Measurements from ENCODE around the gene PCDHB5. TPM values are rescaled to one million over a fixed set of nuclear protein-coding genes. Genes with fewer than 3 reads are reported as not detected.
"Not testable (repeated sequence)": the region's sequence is repeated elsewhere in the genome, so short reads cannot be mapped to it uniquely, and the experiment has no call there.

PCDHB5 gene
- 1 to 10 TPM; 2.7 to 3.1 TPM for total RNA-seq
- long read RNA-seq, partial matches to known transcripts, result 0 of 4 reads
- long read RNA-seq, other reads (novel, unspliced or antisense), result 1 of 4 reads

DNA sequence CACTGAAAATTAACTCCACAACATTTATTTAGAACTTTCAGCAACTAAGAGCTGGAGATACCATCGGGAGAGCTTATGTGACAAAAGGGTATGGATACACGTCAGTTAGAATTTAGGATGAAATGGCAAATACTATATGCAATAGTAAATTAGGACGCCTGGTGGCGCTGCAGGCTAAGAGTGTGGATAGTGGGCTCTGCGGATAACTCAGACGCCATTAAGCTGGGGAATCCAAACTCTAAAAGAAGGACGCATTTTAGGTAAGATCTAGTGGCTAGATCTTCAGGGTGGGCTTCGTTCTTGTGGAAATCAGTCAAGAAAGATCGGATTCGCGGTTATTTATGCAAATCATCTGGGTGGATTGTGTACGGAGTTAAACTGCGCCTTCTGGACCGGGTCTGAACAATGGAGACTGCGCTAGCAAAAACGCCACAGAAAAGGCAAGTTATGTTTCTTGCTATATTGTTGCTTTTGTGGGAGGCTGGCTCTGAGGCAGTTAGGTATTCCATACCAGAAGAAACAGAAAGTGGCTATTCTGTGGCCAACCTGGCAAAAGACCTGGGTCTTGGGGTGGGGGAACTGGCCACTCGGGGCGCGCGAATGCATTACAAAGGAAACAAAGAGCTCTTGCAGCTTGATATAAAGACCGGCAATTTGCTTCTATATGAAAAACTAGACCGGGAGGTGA, at the start of gene PCDHB5:
TSS of gene PCDHB5 (plus strand) at position 177 of the 688 bp plus-strand sequence. CDS start at position 406, 229 bp downstream.
- ATAC-seq, result peak; percentile 42 to 47
- intact Hi-C loops (cut with DNase I), result no loop called here
- DNase-seq, result no peak

DNA sequence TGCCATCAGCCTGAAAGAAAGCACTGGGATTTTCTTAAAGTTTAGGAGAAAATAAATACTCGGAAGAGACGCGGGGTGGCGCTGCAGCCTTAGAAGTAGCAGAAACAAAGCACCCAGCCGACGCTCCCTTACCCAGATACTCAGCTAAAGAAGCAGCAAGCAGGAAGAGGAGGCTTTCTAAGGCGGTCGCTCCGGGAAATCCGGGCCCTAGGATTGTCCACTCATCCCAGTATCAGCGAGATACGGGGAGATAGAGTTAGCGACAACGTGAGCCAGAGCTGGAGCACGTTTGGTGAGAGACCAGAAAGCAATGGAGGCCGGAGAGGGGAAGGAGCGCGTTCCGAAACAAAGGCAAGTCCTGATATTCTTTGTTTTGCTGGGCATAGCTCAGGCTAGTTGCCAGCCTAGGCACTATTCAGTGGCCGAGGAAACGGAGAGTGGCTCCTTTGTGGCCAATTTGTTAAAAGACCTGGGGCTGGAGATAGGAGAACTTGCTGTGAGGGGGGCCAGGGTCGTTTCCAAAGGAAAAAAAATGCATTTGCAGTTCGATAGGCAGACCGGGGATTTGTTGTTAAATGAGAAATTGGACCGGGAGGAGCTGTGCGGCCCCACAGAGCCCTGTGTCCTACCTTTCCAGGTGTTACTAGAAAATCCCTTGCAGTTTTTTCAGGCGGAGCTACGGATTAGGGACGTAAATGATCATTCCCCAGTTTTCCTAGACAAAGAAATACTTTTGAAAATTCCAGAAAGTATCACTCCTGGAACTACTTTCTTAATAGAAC, 40.3 kb upstream of the PCDHB5 start, which contains the start of gene PCDHB2:
TSS of gene PCDHB2 (plus strand) at position 135 of the 782 bp plus-strand sequence. CDS start at position 311, 176 bp downstream.
- ATAC-seq, result peak; percentile 43 to 76
- peak; percentile 46 for DNase-seq
- intact Hi-C loops (cut with DNase I), result no loop called here

DNA sequence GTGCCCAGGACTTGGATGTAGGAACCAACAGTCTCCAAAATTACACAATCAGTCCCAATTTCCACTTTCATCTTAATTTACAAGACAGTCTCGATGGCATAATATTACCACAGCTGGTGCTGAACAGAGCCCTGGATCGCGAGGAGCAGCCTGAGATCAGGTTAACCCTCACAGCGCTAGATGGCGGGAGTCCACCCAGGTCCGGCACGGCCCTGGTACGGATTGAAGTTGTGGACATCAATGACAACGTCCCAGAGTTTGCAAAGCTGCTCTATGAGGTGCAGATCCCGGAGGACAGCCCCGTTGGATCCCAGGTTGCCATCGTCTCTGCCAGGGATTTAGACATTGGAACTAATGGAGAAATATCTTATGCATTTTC, 39.8 kb upstream of the PCDHB5 start:
- ATAC-seq, result no peak
- intact Hi-C loops (cut with DNase I), result no loop called here
- no peak for DNase-seq

DNA sequence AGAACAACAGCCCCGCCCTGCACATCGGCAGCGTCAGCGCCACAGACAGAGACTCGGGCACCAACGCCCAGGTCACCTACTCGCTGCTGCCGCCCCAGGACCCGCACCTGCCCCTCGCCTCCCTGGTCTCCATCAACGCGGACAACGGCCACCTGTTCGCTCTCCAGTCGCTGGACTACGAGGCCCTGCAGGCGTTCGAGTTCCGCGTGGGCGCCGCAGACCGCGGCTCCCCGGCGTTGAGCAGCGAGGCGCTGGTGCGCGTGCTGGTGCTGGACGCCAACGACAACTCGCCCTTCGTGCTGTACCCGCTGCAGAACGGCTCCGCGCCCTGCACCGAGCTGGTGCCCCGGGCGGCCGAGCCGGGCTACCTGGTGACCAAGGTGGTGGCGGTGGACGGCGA, 38.8 kb upstream of the PCDHB5 start:
- intact Hi-C loops (cut with DNase I); ATAC-seq; DNase-seq: not testable (repeated sequence)

DNA sequence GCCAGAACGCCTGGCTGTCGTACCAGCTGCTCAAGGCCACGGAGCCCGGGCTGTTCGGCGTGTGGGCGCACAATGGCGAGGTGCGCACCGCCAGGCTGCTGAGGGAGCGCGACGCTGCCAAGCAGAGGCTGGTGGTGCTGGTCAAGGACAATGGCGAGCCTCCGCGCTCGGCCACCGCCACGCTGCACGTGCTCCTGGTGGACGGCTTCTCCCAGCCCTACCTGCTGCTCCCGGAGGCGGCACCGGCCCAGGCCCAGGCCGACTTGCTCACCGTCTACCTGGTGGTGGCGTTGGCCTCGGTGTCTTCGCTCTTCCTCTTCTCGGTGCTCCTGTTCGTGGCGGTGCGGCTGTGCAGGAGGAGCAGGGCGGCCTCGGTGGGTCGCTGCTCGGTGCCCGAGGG, 38.4 kb upstream of the PCDHB5 start:
- DNase-seq; intact Hi-C loops (cut with DNase I); ATAC-seq: not testable (repeated sequence)

DNA sequence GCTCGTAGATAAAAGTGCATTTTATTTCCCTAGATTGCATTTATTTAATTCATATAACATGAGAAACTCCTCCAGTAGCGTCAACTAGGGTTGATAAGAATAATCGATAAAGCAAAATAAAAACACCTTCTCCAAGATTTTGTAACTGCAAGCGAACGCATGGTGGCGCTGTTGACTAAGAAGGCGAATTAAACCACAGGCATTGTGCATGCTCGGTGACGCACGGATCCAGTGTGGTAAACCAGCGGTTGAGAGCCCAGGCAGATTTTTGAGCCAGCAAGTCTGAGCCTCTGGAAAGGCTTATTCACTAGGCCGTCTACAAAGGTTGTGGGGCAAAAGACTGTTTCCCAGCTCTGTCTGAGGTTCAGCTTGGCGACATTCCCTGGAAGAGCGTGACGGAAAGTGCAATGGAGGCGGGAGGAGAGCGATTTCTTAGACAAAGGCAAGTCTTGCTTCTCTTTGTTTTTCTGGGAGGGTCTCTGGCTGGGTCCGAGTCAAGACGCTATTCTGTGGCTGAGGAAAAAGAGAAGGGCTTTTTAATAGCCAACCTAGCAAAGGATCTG, 34.7 kb upstream of the PCDHB5 start, which contains the start of gene PCDHB3:
TSS of gene PCDHB3 (plus strand) at position 231 of the 563 bp plus-strand sequence. CDS start at position 408, 177 bp downstream.
- DNase-seq, result peak; percentile 69
- peak; percentile 60 to 74 for ATAC-seq
- intact Hi-C loops (cut with DNase I), result no loop called here

DNA sequence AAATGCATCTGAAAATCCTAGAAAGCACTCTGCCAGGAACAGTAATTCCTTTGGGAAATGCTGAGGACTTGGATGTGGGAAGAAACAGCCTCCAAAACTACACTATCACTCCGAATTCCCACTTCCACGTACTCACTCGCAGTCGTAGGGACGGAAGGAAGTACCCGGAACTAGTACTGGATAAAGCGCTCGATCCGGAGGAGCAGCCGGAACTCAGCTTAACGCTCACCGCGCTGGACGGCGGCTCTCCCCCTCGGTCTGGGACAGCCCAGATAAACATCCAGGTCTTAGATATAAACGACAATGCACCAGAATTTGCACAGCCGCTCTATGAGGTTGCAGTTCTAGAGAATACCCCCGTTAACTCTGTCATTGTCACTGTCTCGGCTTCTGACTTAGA, 33.9 kb upstream of the PCDHB5 start:
- DNase-seq, result no peak
- intact Hi-C loops (cut with DNase I), result no loop called here
- ATAC-seq, result no peak

DNA sequence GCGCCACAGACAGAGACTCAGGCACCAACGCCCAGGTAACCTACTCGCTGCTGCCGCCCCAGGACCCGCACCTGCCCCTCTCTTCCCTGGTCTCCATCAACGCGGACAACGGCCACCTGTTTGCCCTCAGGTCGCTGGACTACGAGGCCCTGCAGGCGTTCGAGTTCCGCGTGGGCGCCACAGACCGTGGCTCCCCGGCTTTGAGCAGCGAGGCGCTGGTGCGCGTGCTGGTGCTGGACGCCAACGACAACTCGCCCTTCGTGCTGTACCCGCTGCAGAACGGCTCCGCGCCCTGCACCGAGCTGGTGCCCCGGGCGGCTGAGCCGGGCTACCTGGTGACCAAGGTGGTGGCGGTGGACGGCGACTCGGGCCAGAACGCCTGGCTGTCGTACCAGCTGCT, 32.9 kb upstream of the PCDHB5 start:
- intact Hi-C loops (cut with DNase I); DNase-seq; ATAC-seq: not testable (repeated sequence)

DNA sequence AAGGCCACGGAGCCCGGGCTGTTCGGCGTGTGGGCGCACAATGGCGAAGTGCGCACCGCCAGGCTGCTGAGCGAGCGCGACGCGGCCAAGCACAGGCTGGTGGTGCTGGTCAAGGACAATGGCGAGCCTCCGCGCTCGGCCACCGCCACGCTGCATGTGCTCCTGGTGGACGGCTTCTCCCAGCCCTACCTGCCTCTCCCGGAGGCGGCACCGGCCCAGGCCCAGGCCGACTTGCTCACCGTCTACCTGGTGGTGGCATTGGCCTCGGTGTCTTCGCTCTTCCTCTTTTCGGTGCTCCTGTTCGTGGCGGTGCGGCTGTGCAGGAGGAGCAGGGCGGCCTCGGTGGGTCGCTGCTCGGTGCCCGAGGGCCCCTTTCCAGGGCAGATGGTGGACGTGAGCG, 32.5 kb upstream of the PCDHB5 start:
- intact Hi-C loops (cut with DNase I); DNase-seq; ATAC-seq: not testable (repeated sequence)

DNA sequence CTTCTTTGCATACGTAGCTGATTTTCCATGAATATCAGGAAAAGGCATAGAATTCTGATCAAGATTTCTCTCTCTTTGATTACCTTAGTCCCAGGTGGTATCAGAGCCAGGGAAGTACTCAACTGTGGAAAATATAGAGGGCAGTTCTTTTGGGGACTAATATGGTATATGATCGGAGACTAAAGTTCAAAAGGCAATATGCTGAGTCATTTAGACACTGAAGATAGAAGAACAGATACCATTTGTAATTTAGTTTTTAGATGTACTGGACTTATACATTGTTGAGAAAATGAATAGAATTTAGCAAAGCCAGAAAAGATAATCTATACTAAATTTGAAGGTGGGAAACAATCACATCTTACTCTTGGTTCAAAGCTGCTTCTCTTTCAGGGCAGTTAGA, 29.7 kb upstream of the PCDHB5 start:
- intact Hi-C loops (cut with DNase I), result no loop called here
- no peak for ATAC-seq
- DNase-seq, result no peak

DNA sequence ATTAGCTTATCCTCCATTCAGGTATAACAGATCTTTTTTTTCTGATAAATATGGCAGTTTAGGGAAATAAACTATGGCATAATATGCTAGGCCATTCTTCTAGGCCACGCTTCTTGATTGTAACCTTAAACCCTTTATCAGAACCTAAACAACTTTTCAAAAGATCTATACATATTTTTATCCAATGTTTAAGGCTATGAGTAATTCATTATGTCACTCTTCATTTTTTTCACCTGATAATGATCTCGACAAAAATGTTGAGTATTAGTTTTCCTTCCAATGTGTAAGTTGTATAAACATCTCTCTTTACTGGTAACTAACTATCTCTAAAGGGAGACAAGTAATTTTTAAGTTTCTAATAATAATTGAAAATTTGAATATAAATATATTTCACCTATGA, 15.8 kb upstream of the PCDHB5 start:
- no peak for DNase-seq
- ATAC-seq, result no peak
- intact Hi-C loops (cut with DNase I), result no loop called here

DNA sequence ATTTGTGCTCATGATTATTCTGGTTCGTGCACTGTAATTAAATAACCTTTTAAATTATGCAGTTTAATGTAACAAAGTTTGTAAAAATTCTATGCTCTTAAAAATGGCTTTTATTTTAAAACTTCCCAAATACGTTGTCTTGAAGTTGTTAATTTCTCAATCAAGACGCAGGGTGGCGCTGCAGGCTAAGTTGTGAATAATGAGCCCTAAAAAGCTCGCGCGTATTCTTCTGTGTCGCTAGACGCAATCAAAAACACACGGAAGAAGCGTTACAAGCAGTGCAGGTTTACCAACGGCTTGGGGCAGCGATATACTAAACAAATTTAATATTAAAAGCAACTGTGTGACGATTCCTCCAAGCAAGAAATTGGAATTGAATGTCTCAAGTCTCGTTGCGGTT, 13.4 kb upstream of the PCDHB5 start, which contains the start of gene PCDHB4:
TSS of gene PCDHB4 (plus strand) at position 256 of the 400 bp plus-strand sequence. CDS start 181 bp downstream, outside the sequence.
- ATAC-seq (no peak), DNase-seq (peak; percentile 24)
- intact Hi-C loops (cut with DNase I), result no loop called here

DNA sequence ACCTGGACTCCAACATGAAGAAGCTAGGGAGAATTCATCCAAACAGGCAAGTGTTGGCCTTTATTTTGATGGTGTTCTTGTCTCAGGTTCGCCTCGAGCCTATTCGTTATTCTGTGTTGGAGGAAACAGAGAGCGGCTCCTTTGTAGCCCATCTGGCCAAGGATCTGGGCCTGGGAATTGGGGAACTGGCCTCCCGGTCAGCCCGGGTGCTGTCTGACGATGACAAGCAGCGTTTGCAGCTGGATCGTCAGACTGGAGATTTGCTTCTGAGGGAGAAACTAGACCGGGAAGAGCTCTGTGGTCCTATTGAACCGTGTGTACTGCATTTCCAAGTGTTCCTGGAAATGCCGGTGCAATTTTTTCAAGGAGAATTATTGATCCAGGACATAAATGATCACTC, 13.0 kb upstream of the PCDHB5 start:
- DNase-seq, result no peak
- ATAC-seq, result no peak
- intact Hi-C loops (cut with DNase I), result no loop called here

DNA sequence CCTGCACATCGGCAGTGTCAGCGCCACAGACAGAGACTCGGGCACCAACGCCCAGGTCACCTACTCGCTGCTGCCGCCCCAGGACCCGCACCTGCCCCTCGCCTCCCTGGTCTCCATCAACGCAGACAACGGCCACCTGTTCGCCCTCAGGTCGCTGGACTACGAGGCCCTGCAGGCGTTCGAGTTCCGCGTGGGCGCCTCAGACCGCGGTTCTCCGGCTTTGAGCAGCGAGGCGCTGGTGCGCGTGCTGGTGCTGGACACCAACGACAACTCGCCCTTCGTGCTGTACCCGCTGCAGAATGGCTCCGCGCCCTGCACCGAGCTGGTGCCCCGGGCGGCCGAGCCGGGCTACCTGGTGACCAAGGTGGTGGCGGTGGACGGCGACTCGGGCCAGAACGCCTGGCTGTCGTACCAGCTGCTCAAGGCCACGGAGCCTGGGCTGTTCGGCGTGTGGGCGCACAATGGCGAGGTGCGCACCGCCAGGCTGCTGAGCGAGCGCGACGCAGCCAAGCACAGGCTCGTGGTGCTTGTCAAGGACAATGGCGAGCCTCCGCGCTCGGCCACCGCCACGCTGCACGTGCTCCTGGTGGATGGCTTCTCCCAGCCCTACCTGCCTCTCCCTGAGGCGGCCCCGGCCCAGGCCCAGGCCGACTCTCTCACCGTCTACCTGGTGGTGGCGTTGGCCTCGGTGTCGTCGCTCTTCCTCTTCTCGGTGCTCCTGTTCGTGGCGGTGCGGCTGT, 11.4 kb upstream of the PCDHB5 start:
- intact Hi-C loops (cut with DNase I); ATAC-seq; DNase-seq: not testable (repeated sequence)

DNA sequence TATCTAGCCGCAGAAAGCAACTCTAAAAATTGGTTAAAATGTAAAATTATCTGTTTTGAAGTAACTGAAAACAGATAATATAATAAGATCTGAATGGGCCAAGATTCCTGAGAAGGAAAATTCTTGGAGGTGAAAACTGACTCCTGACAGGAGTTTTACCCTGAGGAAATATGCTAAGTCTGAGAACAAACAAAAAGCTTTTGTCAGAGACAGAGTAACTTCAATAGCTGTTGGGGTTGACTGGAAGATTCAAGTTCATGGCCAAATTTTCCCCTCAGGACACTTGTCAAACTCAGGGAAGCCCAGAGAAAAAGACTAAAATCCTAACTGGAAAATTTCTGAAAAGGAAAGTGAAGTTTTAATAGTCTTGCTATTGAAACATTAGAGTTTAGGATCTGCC, 7.7 kb upstream of the PCDHB5 start:
- intact Hi-C loops (cut with DNase I), result no loop called here
- ATAC-seq, result no peak

DNA sequence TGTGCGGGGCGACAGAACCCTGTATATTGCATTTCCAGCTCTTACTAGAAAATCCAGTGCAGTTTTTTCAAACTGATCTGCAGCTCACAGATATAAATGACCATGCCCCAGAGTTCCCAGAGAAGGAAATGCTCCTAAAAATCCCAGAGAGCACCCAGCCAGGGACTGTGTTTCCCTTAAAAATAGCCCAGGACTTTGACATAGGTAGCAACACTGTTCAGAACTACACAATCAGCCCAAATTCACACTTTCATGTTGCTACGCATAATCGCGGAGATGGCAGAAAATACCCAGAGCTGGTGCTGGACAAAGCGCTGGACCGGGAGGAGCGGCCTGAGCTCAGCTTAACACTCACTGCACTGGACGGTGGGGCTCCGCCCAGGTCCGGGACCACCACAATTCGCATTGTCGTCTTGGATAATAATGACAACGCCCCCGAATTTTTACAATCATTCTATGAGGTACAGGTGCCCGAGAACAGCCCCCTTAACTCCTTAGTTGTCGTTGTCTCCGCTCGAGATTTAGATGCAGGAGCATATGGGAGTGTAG, 786 bp downstream of the PCDHB5 start:
- ATAC-seq (no peak), DNase-seq (no peak)
- intact Hi-C loops (cut with DNase I), result no loop called here

More for the DNA sequence above, 7.7 kb upstream of the PCDHB5 start:
- DNase-seq, result no peak

DNA sequence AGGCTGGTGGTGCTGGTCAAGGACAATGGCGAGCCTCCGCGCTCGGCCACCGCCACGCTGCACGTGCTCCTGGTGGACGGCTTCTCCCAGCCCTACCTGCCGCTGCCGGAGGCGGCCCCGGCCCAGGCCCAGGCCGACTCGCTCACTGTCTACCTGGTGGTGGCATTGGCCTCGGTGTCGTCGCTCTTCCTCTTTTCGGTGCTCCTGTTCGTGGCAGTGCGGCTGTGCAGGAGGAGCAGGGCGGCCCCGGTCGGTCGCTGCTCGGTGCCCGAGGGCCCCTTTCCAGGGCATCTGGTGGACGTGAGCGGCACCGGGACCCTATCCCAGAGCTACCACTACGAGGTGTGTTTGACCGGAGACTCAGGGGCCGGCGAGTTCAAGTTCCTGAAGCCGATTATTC, 2.3 kb downstream of the PCDHB5 start:
- ATAC-seq; DNase-seq; intact Hi-C loops (cut with DNase I): not testable (repeated sequence)

DNA sequence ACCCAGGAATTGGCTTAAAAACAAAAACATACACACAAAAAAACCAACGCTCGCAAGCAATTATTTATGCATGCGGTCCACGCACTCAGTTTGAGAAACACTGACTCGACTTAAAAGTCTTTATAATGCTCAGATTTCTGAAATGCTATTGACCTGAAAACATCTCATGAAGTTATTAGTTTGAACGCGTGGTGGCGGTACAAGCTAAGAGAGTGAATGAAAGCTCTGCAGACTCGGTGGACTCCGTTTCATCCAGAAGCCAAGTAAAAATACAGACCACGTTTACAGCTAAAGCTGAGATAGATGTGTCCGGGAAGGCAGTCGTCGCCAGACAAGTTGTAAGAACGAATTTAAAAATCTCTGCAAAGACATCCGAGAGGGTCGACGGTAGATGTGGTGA, 14.8 kb downstream of the PCDHB5 start, which contains the start of gene PCDHB6:
TSS of gene PCDHB6 (plus strand) at position 246 of the 400 bp plus-strand sequence. CDS start 201 bp downstream, outside the sequence.
- intact Hi-C loops (cut with DNase I), result no loop called here
- ATAC-seq, result no peak

More for the DNA sequence above, 14.8 kb downstream of the PCDHB5 start, which contains the start of gene PCDHB6:
- no peak for DNase-seq
